HepG2 (cell line): ENCODE data around the gene RPL19. TPM values are rescaled to one million over a fixed set of nuclear protein-coding genes. Genes with fewer than 3 reads are reported as not detected.

Experiments
- ATF3 ChIP-seq: sonication (generic); formaldehyde crosslinking; IDR thresholded peaks from 2 replicates; pipeline ENCODE4 v1.4.0; 2020; ENCODE audit warnings: missing genetic modification reagents
- E2F5 ChIP-seq: sonication (generic); formaldehyde crosslinking; conservative IDR thresholded peaks from 2 replicates; pipeline ENCODE4 v1.4.0; 2020; ENCODE audit warnings: missing genetic modification reagents
- IRX3 ChIP-seq: sonication (generic); formaldehyde crosslinking; IDR thresholded peaks from 2 replicates; pipeline ENCODE4 v1.8.1; 2023; ENCODE audit warnings: mild to moderate bottlenecking, low read depth, missing genetic modification reagents, borderline replicate concordance
- JARID2 ChIP-seq: sonication (generic); formaldehyde crosslinking; IDR thresholded peaks from 2 replicates; pipeline ENCODE4 v1.8.1; 2023; ENCODE audit warnings: missing genetic modification reagents, inconsistent platforms; ENCODE audit not compliant: insufficient replicate concordance
- KDM3A ChIP-seq: IDR thresholded peaks from 2 replicates; pipeline ENCODE4 v1.6.1; 2018; ENCODE audit warnings: low read depth, missing compliant biosample characterization
- MBD4 ChIP-seq: IDR thresholded peaks from 2 replicates; pipeline ENCODE4 v1.6.1; 2012; ENCODE audit warnings: low read length, inconsistent platforms, borderline replicate concordance
- MEIS1 ChIP-seq: sonication (generic); formaldehyde crosslinking; IDR thresholded peaks from 2 replicates; pipeline ENCODE4 v1.9.0; 2021; ENCODE audit warnings: mild to moderate bottlenecking, missing genetic modification reagents, moderate library complexity, borderline replicate concordance
- MXD1 ChIP-seq: sonication (generic); formaldehyde crosslinking; IDR thresholded peaks from 2 replicates; pipeline ENCODE4 v1.4.0; 2020; ENCODE audit warnings: mild to moderate bottlenecking, missing genetic modification reagents
- PRDM15 ChIP-seq: sonication (generic); formaldehyde crosslinking; IDR thresholded peaks from 2 replicates; pipeline ENCODE4 v1.4.0; 2020; ENCODE audit warnings: missing genetic modification reagents
- TRIM22 ChIP-seq: fragments of 450-650 bp; IDR thresholded peaks from 2 replicates; pipeline ENCODE4 v1.6.1; 2017
- ZEB1 ChIP-seq: IDR thresholded peaks from 2 replicates; pipeline ENCODE4 v1.6.1; 2012; ENCODE audit warnings: mild to moderate bottlenecking, low read depth, inconsistent platforms; ENCODE audit not compliant: insufficient replicate concordance
- ZNF326 ChIP-seq: sonication (generic); formaldehyde crosslinking; IDR thresholded peaks from 2 replicates; pipeline ENCODE4 v1.4.0; 2020; ENCODE audit warnings: missing genetic modification reagents, borderline replicate concordance
- ZNF558 ChIP-seq: sonication (generic); formaldehyde crosslinking; IDR thresholded peaks from 2 replicates; pipeline ENCODE4 v1.9.0; 2022; ENCODE audit warnings: mild to moderate bottlenecking, missing genetic modification reagents, borderline replicate concordance
- ZNF567 ChIP-seq: sonication (generic); formaldehyde crosslinking; IDR thresholded peaks from 2 replicates; pipeline ENCODE4 v1.8.1; 2023; ENCODE audit warnings: mild to moderate bottlenecking, missing genetic modification reagents, borderline replicate concordance
- ZNF619 ChIP-seq: sonication (generic); formaldehyde crosslinking; IDR thresholded peaks from 2 replicates; pipeline ENCODE4 v1.4.0; 2020; ENCODE audit warnings: mild to moderate bottlenecking, missing genetic modification reagents
- ZNF670 ChIP-seq: sonication (generic); formaldehyde crosslinking; IDR thresholded peaks from 2 replicates; pipeline ENCODE4 v1.8.0; 2022; ENCODE audit warnings: mild to moderate bottlenecking, missing genetic modification reagents, borderline replicate concordance
- ZNF737 ChIP-seq: sonication (generic); formaldehyde crosslinking; IDR thresholded peaks from 2 replicates; pipeline ENCODE4 v1.5.0; 2020; ENCODE audit warnings: missing genetic modification reagents, mild to moderate bottlenecking, borderline replicate concordance
- ZSCAN21 ChIP-seq: sonication (generic); formaldehyde crosslinking; IDR thresholded peaks from 2 replicates; pipeline ENCODE4 v1.8.0; 2022; ENCODE audit warnings: mild to moderate bottlenecking, missing genetic modification reagents, moderate library complexity, borderline replicate concordance
- polyA plus RNA-seq, 8 experiments: library from polyadenylated mRNA; depleted of rRNA in 3 of 8; stranded (reverse) in 7 of 8; unstranded in 1 of 8; fragments of >200 nt; fragmentation: Illumina TruSeq in 4 of 8; extraction: Trizol in 4 of 8; gene quantifications; 2 replicates each; pipeline versions ENCODE4 v1.2.1 to v1.2.3, GENCODE V29; 2011 to 2016; ENCODE audit warnings: low read depth in 4 of 8, missing spikeins in 1 of 8, mixed read lengths in 1 of 8; ENCODE audit not compliant: insufficient read depth in 1 of 8
- total RNA-seq, 5 experiments: library from RNA; depleted of rRNA; stranded (reverse); fragments of >200 nt; fragmentation: Illumina TruSeq; extraction: Trizol; gene quantifications; 2 replicates each; pipeline ENCODE4 v1.2.3, GENCODE V29; 2016; ENCODE audit warnings: low read depth in 1 of 5

RPL19 gene
- total and polyA plus RNA-seq, 2 of the 13 experiments (the other 11 are each of a cell fraction or from before 2014, with no cell fraction given) = 2,522 to 2,768 TPM

GRCh38 chr17:39200070-39200879 is at the start of gene RPL19 (continued):
- peak; percentile 33; the same call in 1 of the 2 replicates for TF ChIP-seq E2F5
- TF ChIP-seq ZNF326 (CRISPR knock-in tag) = no peak
- peak; percentile 66; the same call in 1 of the 2 replicates for TF ChIP-seq ZNF558
- TF ChIP-seq MBD4 = no peak
- TF ChIP-seq ZEB1 = no peak
- TF ChIP-seq MEIS1 (CRISPR knock-in tag) = peak; percentile 89
- no peak; the same call in 1 of the 2 replicates for TF ChIP-seq ZNF737 (CRISPR knock-in tag)
- TF ChIP-seq ZNF567 (CRISPR knock-in tag) = 0 out of 2 replicates have a peak, but pooled peaks have one; percentile 27
- TF ChIP-seq MXD1 (CRISPR knock-in tag) = peak; percentile 87
- TF ChIP-seq ATF3 (CRISPR knock-in tag) = peak; percentile 49; the same call in 1 of the 2 replicates
- peak; percentile 49; the same call in 1 of the 2 replicates for TF ChIP-seq PRDM15
- peak; percentile 70; the same call in 1 of the 2 replicates for TF ChIP-seq ZNF619 (CRISPR knock-in tag)
- TF ChIP-seq ZNF670 (CRISPR knock-in tag) = peak; percentile 60; the same call in 1 of the 2 replicates
- no peak for TF ChIP-seq JARID2 (CRISPR knock-in tag)
- no peak; the same call in none of the 2 replicates for TF ChIP-seq ZSCAN21
- TF ChIP-seq TRIM22 = no peak
- TF ChIP-seq KDM3A (CRISPR knock-in tag) = peak; percentile 84; the same call in 1 of the 2 replicates
- no peak for TF ChIP-seq IRX3 (CRISPR knock-in tag)
